ENCODE measurements around the gene AIM2. TPM values are rescaled to one million over a fixed set of nuclear protein-coding genes. Genes with fewer than 3 reads are reported as not detected.

The AIM2 gene
- total RNA-seq, 1 experiment from 2014 or later, result 1.1 TPM

DNA sequence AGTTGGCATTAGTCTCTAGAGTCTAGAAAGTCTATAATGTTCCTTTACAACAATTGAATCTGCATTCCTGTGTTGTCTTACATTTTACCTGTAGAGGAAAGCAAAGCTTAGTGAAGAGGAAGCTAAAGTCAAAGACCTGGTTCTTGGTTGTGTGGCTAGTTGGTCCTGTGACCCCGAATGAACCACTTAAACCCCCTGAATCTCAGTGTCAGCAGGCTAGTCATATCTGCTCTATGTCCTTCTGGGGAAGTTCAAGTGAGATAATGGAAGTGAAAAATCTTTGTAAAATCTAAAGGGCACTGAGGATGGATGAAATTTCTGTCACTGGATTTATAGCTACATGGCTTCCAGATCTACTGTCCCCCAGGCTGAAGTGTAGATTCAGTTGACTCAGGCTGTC is 24.0 kb upstream of the AIM2 start:
- DNase-seq (ENCODE audit: low spot score) (no peak), ATAC-seq (no peak)
- ChIA-PET CTCF (no interaction called here), POLR2A (no interaction called here)
- Mint-ChIP-seq H3K4me3 (no peak overlapping the region), H3K36me3 (no peaks in the 10 kb centered on the region), H3K27ac (no peak overlapping the region), H3K4me1 (peaks cover 11% of the 10 kb centered on the region), H3K27me3 (ENCODE audit: low read depth) (no peaks in the 10 kb centered on the region), H3K9me3 (no peaks in the 10 kb centered on the region)
- TF ChIP-seq NFE2L1 (CRISPR knock-in tag; IDR thresholded peaks at IDR 0.05) (no peak), NR1H2 (CRISPR knock-in tag; IDR thresholded peaks at IDR 0.05) (no peak), ZNF138 (CRISPR knock-in tag; conservative IDR thresholded peaks at IDR 0.05) (no peak), ZNF263 (CRISPR knock-in tag; IDR thresholded peaks at IDR 0.05; ENCODE audit: low read depth) (no peak), ETV6 (CRISPR knock-in tag; IDR thresholded peaks at IDR 0.05) (no peak), ZNF232 (CRISPR knock-in tag; IDR thresholded peaks at IDR 0.05) (no peak), HMGA2 (CRISPR knock-in tag; IDR thresholded peaks at IDR 0.05) (no peak), ATF1 (CRISPR knock-in tag; IDR thresholded peaks at IDR 0.05) (no peak), TP53 (CRISPR knock-in tag; IDR thresholded peaks at IDR 0.05) (no peak)
- TF ChIP-seq, protein P1, sequence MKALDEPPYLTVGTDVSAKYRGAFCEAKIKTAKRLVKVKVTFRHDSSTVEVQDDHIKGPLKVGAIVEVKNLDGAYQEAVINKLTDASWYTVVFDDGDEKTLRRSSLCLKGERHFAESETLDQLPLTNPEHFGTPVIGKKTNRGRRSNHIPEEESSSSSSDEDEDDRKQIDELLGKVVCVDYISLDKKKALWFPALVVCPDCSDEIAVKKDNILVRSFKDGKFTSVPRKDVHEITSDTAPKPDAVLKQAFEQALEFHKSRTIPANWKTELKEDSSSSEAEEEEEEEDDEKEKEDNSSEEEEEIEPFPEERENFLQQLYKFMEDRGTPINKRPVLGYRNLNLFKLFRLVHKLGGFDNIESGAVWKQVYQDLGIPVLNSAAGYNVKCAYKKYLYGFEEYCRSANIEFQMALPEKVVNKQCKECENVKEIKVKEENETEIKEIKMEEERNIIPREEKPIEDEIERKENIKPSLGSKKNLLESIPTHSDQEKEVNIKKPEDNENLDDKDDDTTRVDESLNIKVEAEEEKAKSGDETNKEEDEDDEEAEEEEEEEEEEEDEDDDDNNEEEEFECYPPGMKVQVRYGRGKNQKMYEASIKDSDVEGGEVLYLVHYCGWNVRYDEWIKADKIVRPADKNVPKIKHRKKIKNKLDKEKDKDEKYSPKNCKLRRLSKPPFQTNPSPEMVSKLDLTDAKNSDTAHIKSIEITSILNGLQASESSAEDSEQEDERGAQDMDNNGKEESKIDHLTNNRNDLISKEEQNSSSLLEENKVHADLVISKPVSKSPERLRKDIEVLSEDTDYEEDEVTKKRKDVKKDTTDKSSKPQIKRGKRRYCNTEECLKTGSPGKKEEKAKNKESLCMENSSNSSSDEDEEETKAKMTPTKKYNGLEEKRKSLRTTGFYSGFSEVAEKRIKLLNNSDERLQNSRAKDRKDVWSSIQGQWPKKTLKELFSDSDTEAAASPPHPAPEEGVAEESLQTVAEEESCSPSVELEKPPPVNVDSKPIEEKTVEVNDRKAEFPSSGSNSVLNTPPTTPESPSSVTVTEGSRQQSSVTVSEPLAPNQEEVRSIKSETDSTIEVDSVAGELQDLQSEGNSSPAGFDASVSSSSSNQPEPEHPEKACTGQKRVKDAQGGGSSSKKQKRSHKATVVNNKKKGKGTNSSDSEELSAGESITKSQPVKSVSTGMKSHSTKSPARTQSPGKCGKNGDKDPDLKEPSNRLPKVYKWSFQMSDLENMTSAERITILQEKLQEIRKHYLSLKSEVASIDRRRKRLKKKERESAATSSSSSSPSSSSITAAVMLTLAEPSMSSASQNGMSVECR (CRISPR knock-in tag; IDR thresholded peaks at IDR 0.05; ENCODE audit: borderline replicate concordance), result no peak
- TF ChIP-seq, protein P2, sequence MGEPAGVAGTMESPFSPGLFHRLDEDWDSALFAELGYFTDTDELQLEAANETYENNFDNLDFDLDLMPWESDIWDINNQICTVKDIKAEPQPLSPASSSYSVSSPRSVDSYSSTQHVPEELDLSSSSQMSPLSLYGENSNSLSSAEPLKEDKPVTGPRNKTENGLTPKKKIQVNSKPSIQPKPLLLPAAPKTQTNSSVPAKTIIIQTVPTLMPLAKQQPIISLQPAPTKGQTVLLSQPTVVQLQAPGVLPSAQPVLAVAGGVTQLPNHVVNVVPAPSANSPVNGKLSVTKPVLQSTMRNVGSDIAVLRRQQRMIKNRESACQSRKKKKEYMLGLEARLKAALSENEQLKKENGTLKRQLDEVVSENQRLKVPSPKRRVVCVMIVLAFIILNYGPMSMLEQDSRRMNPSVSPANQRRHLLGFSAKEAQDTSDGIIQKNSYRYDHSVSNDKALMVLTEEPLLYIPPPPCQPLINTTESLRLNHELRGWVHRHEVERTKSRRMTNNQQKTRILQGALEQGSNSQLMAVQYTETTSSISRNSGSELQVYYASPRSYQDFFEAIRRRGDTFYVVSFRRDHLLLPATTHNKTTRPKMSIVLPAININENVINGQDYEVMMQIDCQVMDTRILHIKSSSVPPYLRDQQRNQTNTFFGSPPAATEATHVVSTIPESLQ (CRISPR knock-in tag; IDR thresholded peaks at IDR 0.05), result no peak
- TF ChIP-seq, protein P3, sequence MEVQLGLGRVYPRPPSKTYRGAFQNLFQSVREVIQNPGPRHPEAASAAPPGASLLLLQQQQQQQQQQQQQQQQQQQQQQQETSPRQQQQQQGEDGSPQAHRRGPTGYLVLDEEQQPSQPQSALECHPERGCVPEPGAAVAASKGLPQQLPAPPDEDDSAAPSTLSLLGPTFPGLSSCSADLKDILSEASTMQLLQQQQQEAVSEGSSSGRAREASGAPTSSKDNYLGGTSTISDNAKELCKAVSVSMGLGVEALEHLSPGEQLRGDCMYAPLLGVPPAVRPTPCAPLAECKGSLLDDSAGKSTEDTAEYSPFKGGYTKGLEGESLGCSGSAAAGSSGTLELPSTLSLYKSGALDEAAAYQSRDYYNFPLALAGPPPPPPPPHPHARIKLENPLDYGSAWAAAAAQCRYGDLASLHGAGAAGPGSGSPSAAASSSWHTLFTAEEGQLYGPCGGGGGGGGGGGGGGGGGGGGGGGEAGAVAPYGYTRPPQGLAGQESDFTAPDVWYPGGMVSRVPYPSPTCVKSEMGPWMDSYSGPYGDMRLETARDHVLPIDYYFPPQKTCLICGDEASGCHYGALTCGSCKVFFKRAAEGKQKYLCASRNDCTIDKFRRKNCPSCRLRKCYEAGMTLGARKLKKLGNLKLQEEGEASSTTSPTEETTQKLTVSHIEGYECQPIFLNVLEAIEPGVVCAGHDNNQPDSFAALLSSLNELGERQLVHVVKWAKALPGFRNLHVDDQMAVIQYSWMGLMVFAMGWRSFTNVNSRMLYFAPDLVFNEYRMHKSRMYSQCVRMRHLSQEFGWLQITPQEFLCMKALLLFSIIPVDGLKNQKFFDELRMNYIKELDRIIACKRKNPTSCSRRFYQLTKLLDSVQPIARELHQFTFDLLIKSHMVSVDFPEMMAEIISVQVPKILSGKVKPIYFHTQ (CRISPR knock-in tag; IDR thresholded peaks at IDR 0.05), result no peak
- TF ChIP-seq, protein P4, sequence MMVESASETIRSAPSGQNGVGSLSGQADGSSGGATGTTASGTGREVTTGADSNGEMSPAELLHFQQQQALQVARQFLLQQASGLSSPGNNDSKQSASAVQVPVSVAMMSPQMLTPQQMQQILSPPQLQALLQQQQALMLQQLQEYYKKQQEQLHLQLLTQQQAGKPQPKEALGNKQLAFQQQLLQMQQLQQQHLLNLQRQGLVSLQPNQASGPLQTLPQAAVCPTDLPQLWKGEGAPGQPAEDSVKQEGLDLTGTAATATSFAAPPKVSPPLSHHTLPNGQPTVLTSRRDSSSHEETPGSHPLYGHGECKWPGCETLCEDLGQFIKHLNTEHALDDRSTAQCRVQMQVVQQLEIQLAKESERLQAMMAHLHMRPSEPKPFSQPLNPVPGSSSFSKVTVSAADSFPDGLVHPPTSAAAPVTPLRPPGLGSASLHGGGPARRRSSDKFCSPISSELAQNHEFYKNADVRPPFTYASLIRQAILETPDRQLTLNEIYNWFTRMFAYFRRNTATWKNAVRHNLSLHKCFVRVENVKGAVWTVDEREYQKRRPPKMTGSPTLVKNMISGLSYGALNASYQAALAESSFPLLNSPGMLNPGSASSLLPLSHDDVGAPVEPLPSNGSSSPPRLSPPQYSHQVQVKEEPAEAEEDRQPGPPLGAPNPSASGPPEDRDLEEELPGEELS (CRISPR knock-in tag; IDR thresholded peaks at IDR 0.05), result no peak
- TF ChIP-seq, protein P5, sequence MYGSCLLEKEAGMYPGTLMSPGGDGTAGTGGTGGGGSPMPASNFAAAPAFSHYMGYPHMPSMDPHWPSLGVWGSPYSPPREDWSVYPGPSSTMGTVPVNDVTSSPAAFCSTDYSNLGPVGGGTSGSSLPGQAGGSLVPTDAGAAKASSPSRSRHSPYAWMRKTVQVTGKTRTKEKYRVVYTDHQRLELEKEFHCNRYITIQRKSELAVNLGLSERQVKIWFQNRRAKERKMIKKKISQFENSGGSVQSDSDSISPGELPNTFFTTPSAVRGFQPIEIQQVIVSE (CRISPR knock-in tag; IDR thresholded peaks at IDR 0.05; ENCODE audit: borderline replicate concordance), result no peak

Measured in WTC11 (cell line).